ENCODE measurements around the gene NCAPD3. TPM values are rescaled to one million over a fixed set of nuclear protein-coding genes. Genes with fewer than 3 reads are reported as not detected.

NCAPD3 gene
- total and polyA plus RNA-seq, 9 of the 15 experiments (the other 6 are each of a cell fraction or from before 2014, with no cell fraction given), result 23.6 to 80.6 (median 58.6) TPM

GRCh38 chr11:134260503-134260902 lies 36.7 kb upstream of the NCAPD3 start:
- no peak overlapping the region for H2AFZ ChIP-seq (ENCODE audit: low read depth, low read length)
- H3K9ac ChIP-seq (ENCODE audit: insufficient read depth in 1 of 2, low read depth in 2 of 2, low read length in 2 of 2), result no peak overlapping the region
- intact Hi-C loops (cut with micrococcal nuclease) (no loop called here), in situ Hi-C loops (cut with MboI) (no loop called here)
- no peak overlapping the region for H3K27ac ChIP-seq (ENCODE audit: extremely low read depth, low read depth, low read length)
- CTCF ChIA-PET (ENCODE audit: low intra/inter-chr PET ratio), result no interaction called here
- peaks cover 0 to 3% of the 10 kb centered on the region in 2 experiments; a peak in 1 of 5 replicates for H3K4me1 ChIP-seq (replicated peaks in 1 of 2; ENCODE audit: control insufficient read depth in 2 of 2, insufficient read depth in 2 of 2, low read length in 2 of 2)
- H3K79me2 ChIP-seq (ENCODE audit: control insufficient read depth, insufficient read depth, low read length), result peaks cover 1% of the 10 kb centered on the region; the same call in 2 of the 3 replicates
- H3K36me3 ChIP-seq (ENCODE audit: control insufficient read depth, insufficient read depth, low read length), result peaks cover 64% of the 10 kb centered on the region
- no peak overlapping the region for H3K4me2 ChIP-seq (ENCODE audit: insufficient read depth, low read length)
- no peak for DNase-seq (ENCODE audit: extremely low read depth in 1 of 4, low spot score in 3 of 4)
- ATAC-seq, result no peak
- no peaks in the 10 kb centered on the region for H4K20me1 ChIP-seq (replicated peaks; ENCODE audit: control insufficient read depth, insufficient read depth, low read length)
- no peaks in the 10 kb centered on the region for H3K9me1 ChIP-seq (ENCODE audit: control insufficient read depth, insufficient read depth, low read length)
- no peaks in the 10 kb centered on the region for H3K9me3 ChIP-seq (replicated peaks; ENCODE audit: control insufficient read depth, insufficient read depth, low read depth, low read length)
- POLR2A ChIA-PET, result no interaction called here
- H3K27me3 ChIP-seq (ENCODE audit: control insufficient read depth in 2 of 2, insufficient read depth in 2 of 2, low read length in 2 of 2), result no peaks in the 10 kb centered on the region
- H3K4me3 ChIP-seq, result no peak overlapping the region
- BruUV-seq (replicated peaks), result no TSS peak
- FAIRE-seq, result no peak
- TF ChIP-seq SPI1 (IDR thresholded peaks at IDR 0.05; ENCODE audit: borderline replicate concordance, low read depth, low read length) (peak; percentile 40; the same call in 1 of the 2 replicates), FOS (IDR thresholded peaks at IDR 0.05; ENCODE audit: extremely low read depth, insufficient read length) (no peak), NELFE (IDR thresholded peaks at IDR 0.05; ENCODE audit: insufficient read depth, insufficient read length) (no peak), KAT8 (IDR thresholded peaks at IDR 0.05; ENCODE audit: low read depth) (no peak), NFRKB (IDR thresholded peaks at IDR 0.05; ENCODE audit: low read depth) (no peak), HDAC1 (IDR thresholded peaks at IDR 0.05) (no peak), CHD4 (IDR thresholded peaks at IDR 0.05; ENCODE audit: insufficient read depth, insufficient replicate concordance, low read depth, low read length, poor library complexity, severe bottlenecking) (no peak), CREB3L1 (IDR thresholded peaks at IDR 0.05; ENCODE audit: borderline replicate concordance, low read depth) (no peak), NKRF (IDR thresholded peaks at IDR 0.05; ENCODE audit: borderline replicate concordance) (no peak), GTF2F1 (IDR thresholded peaks at IDR 0.05; ENCODE audit: low read depth, low read length) (no peak), MEF2D (tag; conservative IDR thresholded peaks at IDR 0.05; ENCODE audit: low read depth) (peak; percentile 70; the same call in 1 of the 2 replicates), HNRNPK (IDR thresholded peaks at IDR 0.05; ENCODE audit: low read depth, low read length, poor library complexity, severe bottlenecking) (no peak), CEBPG (CRISPR knock-in tag; IDR thresholded peaks at IDR 0.05) (no peak), CEBPG (tag; conservative IDR thresholded peaks at IDR 0.05 in 1 of 2, IDR thresholded peaks at IDR 0.05 in 1 of 2) (0 out of 4 replicates have a peak, but pooled peaks of 1 of the 2 experiments have one; percentile 17), ZNF655 (CRISPR knock-in tag; IDR thresholded peaks at IDR 0.05) (no peak), TCF3 (CRISPR knock-in tag; IDR thresholded peaks at IDR 0.05) (peak; percentile 14; the same call in 1 of the 2 replicates), ETV1 (tag; conservative IDR thresholded peaks at IDR 0.05; ENCODE audit: low read depth) (peak; percentile 45; the same call in 1 of the 2 replicates), OTX1 (CRISPR knock-in tag; IDR thresholded peaks at IDR 0.05) (no peak)
